Activated CD8-positive, alpha-beta memory T cell treated with anti-CD3 and anti-CD28 coated beads for 1 hour (primary cell): ENCODE measurements around the gene CYP27B1.
"Not testable (repeated sequence)": the region's sequence is repeated elsewhere in the genome, so short reads cannot be mapped to it uniquely, and the experiment has no call there.

ENCODE experiments used
- DNase-seq, 2 donors: peaks; one replicate each; pipeline ENCODE4 v3.0.0-alpha.2; 2020; ENCODE audit warnings: low read depth in 1 of 2; ENCODE audit errors: extremely low read depth in 1 of 2

CYP27B1 gene

GRCh38 chr12:57783861-57784260 lies 17.0 kb upstream of the CYP27B1 start:
- no peak for DNase-seq

DNA sequence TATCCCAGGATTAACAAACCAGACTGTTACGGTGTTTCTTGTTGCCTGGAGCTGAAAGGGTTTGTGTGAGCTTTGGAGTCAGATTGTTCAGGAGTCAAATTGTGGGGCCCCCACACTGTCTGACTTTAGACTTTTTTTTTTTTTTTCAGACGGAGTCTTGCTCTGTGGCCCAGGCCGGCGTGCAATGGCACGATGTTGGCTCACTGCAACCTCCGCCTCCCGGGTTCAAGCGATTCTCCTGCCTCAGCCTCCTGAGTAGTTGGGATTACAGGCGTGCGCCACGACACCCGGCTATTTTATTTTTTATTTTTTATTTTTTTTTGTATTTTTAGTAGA lies 16.6 kb upstream of the CYP27B1 start:
- DNase-seq: no peak

DNA sequence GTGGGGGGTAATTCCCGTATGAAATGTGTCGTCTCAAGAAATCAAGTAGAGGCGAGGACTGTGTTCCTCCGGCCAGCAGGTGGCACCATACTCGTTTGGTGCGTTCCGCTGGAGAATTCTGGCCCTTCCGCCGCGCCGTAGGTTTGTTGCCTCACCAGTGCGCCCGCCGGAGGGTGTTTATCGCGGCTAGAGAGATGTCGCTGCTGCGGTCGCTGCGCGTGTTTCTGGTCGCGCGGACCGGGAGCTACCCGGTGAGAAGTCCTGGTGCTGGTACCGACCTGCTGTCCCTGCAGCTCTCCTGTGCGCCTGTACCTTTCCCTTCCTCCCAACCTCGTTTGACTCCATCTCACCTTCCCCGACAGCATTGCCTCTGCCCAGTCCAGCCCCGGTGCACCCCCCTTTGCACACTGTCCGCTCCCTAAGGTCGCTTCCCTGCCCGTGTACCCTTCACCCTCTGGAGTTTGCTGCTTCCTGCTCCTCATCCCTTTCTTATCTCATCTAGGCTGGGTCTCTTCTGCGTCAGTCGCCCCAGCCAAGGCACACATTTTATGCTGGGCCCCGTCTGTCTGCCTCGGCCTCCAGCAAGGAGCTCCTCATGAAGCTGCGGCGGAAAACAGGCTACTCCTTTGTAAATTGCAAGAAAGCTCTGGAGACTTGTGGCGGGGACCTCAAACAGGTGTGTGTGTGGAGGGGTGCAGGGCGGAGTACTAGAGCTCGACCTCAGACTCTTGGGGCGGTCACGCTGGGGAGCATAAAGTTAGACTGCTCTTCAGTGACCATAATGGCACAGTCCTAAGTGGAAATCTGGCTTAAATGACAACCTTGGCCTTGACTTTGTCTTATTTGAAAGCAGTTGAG lies 16.0 kb upstream of the CYP27B1 start, which contains the start of gene TSFM:
Gene TSFM, plus strand, starts transcription at position 180 of the 858 bp plus-strand sequence. Its CDS starts 15 bp downstream, at position 195.
- peak; percentile 93 to 98 for DNase-seq

DNA sequence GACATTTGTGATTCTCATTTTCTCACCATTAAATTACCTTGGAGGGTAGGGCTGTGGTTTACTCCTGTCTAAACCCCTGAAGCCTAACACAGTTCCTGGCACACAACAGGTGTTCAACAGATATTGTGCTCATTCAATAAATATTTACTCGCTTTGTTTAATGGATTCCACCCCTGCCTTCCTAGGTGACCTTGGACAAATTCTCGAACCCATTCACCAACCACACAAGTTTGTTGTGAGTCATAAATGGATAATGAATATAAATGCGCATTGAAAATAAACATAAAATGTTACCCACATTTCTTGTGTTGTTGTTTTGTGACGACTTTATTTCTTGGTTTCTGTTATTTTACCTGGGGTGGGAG lies 15.3 kb upstream of the CYP27B1 start:
- no peak for DNase-seq

GRCh38 chr12:57781801-57782200 lies 14.9 kb upstream of the CYP27B1 start:
- DNase-seq: no peak

DNA sequence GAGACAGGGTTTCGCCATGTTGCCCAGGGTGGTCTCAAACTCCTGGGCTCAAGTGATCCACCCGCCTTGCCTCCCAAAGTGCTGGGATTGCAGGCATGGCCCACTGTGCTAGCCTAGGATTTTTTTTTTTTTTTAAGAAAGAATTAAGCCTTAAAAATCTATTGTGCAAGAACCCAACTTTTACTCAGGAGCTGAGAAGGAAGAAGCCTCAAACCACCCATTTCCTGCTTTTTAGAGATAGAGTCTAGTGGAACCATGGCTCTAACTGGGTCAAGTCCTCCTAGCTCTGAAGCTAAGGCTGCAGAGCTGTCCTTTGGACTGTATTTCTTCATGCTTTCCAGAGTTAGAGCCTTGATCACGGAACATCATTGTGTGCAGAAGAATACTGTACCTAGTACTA lies 14.4 kb upstream of the CYP27B1 start:
- DNase-seq: no peak

- DNase-seq: no peak
These were observed 13.5 kb upstream of the CYP27B1 start for GRCh38 chr12:57780284-57780897.

DNA sequence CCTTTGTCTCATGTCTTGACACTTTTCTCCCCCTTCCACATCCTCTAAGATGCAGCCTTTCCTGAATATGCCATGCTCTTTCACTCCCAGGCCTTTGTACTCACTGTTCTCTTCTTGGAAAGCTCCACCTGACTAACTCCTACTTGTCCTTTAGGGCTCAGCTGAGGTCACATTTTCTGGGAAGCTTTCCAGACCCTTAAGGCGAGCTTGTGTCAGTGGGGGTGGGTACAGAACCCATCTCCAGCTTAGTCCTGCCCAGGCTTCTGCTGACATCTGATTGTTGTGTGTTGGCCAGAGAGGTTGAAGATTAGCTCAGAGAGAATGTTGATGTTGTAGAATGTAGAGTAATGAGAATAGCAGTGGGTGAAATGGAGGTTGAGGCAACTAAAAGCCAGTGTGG lies 12.9 kb upstream of the CYP27B1 start:
- DNase-seq: no peak

DNA sequence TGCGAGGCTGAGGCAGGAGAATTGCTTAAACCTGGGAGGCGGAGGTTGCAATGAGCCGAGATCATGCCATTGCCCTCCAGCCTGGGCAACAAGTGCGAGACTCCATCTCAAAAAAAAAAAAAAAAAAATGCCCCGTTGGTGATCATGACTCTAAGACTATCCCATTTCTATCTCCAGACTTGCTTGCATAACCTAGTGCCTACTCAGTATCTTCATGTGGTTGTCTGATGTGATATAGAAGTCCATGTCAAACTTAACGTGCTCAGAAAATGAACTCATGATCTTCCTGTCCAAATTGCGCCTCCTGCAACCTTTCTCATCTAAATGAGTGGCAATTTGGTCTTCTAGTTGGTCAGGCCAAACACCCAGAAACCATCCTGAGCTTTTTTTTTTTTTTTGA lies 11.0 kb upstream of the CYP27B1 start:
- DNase-seq: no peak

- DNase-seq: no peak
These were observed 10.5 kb upstream of the CYP27B1 start for GRCh38 chr12:57777367-57777766.

DNA sequence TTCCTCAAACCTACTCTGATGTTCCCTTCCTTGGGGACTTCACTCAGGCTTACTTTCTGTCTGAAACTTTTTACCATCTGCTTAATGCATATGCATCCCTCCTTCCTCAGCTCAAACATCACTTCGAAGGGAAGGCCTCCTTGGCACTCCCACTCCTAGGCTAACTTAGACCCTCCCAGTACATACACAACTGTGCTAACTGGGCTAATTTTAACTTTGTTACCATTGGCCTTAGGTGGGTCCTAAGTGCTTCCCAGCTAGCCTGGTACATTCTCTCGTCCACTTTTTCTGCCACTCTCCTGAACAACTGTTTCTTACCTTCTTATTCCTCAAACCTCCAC lies 9.3 kb upstream of the CYP27B1 start:
- DNase-seq: no peak

- DNase-seq: no peak
These were observed 8.8 kb upstream of the CYP27B1 start for GRCh38 chr12:57775563-57776246.

DNA sequence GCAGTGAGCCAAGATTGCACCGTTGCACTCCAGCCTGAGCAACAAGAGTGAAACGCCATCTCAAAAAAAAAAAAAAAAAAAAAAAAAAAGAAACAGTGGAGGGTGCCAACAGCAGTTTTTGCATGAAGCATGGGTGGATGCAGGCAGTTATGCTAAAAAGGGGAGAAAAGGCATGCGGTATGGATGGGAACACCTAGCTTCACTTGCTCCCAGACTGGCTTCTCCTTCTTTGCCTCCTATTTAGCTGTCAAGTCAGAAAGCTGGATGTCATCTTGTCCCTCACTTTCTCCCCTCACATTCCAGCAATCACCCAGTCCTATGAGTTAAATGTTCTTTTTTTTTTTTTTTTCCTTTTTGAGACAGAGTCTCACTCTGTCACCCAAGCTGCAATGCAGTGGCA lies 8.2 kb upstream of the CYP27B1 start:
- no peak for DNase-seq

DNA sequence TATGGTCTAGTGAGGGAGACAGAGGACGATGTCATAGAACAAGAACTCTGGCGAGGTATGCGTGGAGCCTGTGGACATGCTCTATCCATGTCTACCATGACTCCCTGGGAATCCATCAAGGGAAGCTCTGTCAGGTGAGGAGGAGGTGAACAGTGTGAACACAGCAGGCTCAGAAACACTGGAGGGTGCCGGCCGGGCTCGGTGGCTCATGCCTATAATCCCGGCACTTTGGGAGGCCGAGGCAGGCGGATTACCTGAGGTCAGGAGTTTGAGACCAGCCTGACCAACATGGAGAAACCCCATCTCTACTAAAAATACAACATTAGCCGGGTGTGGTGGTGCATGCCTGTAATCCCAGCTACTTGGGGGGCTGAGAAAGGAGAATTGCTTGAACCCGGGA lies 7.8 kb upstream of the CYP27B1 start:
- DNase-seq: not testable (repeated sequence)

GRCh38 chr12:57772429-57773322 lies 5.8 kb upstream of the CYP27B1 start, which contains the start of gene EEF1AKMT3:
TSS of gene EEF1AKMT3 (plus strand) at chr12:57772614. CDS start at chr12:57772725, 111 bp downstream.
- no peak for DNase-seq

DNA sequence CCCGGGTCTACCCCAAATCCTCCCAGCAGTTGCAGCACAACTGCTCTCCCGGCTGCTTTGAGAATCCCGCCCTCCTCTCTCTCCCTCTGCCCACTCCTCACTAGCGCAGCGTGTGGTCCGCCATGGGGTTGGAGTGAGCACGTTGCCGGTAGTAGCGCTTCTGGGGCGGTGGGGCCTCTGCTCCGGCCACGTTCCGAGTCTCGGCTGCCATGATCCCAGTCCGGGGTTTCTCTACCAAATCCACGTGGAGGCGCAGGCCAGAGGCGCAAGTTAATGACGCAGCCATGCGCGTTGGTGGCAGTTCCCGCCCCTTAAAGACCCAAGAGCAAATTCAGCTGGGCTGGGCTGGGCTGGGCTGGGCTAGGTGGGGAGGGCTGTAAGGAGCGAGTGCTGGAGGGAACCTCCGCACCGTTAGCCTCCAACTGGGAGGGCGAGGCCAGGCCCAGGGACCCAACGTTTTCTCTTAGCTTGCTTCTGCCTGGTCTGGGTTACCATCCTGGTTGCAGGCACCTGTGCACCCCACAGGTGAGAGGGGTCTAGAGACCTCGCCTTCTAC lies 5.1 kb upstream of the CYP27B1 start, which contains the start of gene METTL1:
Gene METTL1, minus strand, starts transcription at position 233 of the 556 bp plus-strand sequence. Its CDS starts 22 bp downstream, at position 211.
- DNase-seq: peak; percentile 70 to 77

- peak in 1 of 2 donors; percentile 68 for DNase-seq
These were observed 4.5 kb upstream of the CYP27B1 start for GRCh38 chr12:57771236-57771872.

DNA sequence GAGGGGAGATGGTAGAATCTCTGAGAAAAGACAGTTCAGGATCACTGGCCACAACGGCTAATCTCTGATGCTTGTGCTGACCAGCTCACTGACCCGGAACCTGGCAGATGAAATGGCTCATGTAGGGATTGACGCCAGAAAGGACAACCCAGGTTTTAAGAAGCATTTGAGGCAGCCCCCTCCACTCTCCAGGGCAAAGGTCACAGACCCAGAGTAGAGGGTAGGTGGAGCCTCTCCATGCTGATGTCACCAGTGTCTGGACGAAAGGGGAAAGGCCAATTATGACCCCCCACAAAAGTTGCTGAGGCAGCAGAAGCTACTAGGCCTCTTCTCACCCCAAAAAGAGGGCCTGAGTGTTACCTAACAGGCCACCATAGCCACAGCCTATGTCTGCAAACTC lies 3.9 kb upstream of the CYP27B1 start:
- no peak for DNase-seq

- no peak for DNase-seq
These were observed 2.7 kb upstream of the CYP27B1 start for GRCh38 chr12:57769594-57769993.

DNA sequence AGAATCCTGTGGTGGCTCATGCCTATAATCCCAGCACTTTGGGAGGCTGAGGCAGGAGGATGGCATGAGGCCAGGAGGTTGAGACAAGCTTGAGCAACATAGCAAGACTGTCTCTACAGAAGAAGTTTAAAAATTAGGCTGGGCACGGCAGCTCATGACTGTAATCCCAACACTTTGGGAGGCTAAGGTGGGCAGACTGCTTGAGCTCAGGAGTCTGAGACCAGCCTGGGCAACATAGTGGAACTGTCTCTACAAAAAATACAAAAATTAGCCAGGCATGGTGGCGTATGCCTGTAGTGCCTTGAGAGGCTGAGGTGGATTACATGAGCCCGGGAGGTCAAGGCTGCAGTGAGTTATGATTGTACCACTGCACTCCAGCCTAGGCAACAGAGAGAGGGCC lies 998 bp upstream of the CYP27B1 start:
- DNase-seq: no peak
